GM19238 (cell line): Measurements from ENCODE around the gene FSTL3.
"Not testable (repeated sequence)": the region's sequence is repeated elsewhere in the genome, so short reads cannot be mapped to it uniquely, and the experiment has no call there.

Experiments used
- DNase-seq: peaks from one replicate; pipeline ENCODE4 v3.0.0; 2011; ENCODE audit warnings: low spot score; ENCODE audit not compliant: insufficient read length

FSTL3 gene

DNA sequence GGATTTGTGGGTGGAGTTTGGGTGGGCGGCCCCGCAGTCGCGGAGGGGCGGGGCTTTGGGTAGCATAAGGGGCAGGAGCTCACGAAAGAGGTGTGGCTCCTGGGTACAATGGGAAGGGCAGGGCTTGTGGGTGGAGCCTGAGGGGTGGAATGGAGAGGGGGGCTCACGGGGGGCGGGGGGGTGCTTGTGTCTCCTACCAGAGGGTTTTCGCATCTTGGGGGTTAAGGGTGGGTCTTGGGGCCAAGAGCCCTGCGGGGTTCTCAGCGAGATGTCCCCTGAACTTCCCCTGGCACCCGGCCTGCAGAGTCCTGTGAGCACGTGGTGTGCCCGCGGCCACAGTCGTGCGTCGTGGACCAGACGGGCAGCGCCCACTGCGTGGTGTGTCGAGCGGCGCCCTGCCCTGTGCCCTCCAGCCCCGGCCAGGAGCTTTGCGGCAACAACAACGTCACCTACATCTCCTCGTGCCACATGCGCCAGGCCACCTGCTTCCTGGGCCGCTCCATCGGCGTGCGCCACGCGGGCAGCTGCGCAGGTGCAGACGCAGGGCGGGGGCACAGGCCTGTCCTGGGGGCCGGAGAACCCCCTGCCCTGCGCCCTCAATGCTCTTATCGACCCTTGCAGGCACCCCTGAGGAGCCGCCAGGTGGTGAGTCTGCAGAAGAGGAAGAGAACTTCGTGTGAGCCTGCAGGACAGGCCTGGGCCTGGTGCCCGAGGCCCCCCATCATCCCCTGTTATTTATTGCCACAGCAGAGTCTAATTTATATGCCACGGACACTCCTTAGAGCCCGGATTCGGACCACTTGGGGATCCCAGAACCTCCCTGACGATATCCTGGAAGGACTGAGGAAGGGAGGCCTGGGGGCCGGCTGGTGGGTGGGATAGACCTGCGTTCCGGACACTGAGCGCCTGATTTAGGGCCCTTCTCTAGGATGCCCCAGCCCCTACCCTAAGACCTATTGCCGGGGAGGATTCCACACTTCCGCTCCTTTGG, 5.1 kb downstream of the FSTL3 start:
- DNase-seq = peak; percentile 84

DNA sequence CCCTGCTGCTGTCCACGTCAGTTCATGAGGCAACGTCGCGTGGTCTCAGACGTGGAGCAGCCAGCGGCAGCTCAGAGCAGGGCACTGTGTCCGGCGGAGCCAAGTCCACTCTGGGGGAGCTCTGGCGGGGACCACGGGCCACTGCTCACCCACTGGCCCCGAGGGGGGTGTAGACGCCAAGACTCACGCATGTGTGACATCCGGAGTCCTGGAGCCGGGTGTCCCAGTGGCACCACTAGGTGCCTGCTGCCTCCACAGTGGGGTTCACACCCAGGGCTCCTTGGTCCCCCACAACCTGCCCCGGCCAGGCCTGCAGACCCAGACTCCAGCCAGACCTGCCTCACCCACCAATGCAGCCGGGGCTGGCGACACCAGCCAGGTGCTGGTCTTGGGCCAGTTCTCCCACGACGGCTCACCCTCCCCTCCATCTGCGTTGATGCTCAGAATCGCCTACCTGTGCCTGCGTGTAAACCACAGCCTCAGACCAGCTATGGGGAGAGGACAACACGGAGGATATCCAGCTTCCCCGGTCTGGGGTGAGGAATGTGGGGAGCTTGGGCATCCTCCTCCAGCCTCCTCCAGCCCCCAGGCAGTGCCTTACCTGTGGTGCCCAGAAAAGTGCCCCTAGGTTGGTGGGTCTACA, 6.6 kb downstream of the FSTL3 start:
- DNase-seq = no peak

DNA sequence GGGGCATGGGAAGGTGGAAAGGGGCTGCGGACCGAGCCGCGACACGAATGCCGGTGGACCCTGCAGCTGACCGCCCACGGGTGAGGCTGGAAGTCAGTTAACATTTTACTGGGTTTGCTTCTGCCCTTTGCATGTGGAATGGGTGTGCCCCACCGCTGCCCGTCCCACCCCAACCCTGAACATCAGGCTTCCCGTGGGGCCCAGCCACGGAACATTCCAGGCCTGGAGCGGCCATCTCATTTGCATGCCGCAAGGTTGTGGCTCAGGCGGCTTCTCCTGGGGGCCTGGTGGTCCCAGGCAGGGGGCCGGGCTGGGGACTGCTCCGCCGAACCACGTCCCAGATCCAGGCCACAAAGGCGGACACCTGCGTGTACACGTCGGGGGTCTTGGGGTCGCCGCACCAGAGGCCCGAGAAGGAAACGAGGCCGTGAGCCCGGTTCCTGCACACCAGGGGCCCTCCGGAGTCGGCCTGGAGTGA, 9.3 kb downstream of the FSTL3 start:
- no peak for DNase-seq

DNA sequence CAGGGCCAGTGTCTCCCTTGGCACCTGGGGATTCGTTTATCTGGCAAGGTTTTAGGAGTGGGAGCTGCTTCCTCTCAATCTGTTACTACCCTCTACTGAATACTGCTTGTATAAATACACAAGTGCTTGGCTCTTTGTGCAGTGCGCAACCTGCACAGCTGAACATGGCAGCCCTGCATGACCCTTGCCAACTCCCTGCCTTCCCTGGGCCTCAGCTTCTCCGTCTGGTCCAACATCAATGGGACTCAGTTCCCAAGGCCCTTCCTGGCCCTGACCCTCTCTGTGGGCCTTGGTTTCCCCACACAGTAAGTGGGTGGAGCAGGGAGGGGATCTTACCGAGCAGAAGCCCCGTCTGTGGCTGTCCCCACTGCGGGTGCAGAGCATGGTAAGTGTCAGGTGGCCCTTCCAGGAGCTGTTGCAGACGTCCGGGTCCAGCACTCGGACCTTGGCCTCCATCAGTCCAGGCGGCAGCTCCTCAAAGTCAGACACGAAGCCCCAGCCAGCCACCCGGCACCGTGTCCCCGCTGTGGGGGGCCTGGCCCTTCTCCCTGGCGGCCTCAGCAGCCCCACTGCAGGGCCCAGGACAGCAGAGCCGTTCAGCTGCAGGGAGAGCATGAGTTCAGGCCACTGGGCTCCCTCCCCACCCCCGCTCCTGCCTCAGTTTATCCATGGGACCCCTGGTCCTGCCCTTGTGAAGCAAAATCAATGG, 10.6 kb downstream of the FSTL3 start:
- DNase-seq = no peak

DNA sequence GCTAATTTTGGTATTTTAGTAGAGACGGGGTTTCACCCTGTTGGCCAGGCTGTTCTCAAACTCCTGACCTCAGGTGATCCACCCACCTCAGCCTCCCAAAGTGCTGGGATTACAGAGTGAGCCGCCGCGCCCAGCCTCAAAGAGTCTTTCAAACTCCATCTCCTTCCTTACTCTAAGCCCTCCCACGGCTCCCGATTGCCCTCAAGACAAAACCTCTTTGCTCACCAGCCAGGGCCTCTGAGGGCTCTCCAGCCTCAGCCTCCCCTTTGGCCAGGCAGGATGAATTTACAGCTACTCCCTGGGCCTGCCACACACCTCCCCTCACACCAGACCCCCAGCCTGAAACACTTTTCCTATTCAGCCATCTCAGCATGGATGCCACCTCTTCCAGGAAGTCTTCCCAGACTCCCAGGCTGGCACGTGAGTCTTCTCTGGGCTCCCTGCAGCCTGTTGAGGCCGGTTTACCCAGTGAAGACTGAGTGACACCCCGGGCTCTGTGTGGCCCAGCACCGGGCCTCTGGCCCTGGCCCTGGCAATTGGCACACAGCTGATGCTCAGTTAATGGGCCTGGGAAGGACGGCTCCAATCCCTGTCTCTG, 11.5 kb downstream of the FSTL3 start:
- DNase-seq = no peak

DNA sequence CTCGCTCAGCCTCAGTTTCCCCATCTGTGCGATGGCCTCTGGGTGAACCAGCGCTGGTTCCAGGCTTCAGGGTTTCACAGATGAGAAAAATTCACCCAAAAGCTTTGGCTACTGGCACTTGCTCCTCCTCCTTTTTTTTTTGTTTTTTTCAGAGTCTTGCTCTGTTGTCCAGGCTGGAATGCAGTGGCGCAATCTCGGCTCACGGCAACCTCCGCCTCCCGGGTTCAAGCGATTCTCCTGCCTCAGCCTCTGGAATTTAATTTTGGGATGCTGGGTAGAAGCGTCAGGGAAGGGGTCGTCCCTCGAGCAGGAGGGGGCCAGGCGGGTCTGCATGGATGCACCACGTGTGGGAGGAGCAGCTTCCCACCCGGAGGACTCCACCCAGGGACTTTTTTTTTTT, 12.0 kb downstream of the FSTL3 start:
- DNase-seq = no peak

DNA sequence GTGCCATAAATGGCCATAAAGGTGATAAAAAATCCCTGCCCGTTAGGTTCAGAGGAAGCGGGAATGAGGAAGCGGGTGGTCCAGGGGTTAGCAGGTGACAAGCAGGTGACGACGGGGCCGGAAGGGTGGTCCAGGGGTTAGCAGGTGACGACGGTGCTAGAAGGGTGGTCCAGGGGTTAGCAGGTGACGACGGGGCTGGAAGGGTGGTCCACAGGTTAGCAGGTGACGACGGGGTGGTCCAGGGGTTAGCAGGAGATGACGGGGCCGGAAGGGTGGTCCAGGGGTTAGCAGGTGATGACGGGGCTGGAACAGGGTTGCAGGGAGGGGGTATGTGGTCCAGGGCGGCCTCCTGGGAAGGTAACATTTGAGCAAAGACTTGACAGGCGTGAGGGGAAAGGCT, 12.8 kb downstream of the FSTL3 start:
- DNase-seq = no peak

DNA sequence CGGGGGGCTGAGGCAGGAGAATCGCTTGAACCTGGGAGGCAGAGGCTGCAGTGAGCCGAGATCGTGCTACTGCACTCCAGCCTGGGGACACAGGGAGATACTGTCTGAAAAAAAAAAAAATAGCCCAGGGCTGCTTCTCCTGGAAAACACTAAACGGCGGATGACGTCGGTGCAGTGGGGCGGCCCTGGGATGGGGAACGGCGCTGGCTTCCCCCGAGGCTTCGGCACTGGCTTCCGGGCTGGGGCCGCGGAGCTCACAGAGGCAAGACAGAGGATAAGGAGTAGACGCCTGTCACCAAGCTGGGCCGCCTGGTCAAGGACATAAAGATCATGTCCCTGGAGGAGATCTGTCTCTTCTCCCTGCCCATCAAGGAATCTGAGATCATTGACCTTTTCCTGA, 14.0 kb downstream of the FSTL3 start:
- DNase-seq = no peak

DNA sequence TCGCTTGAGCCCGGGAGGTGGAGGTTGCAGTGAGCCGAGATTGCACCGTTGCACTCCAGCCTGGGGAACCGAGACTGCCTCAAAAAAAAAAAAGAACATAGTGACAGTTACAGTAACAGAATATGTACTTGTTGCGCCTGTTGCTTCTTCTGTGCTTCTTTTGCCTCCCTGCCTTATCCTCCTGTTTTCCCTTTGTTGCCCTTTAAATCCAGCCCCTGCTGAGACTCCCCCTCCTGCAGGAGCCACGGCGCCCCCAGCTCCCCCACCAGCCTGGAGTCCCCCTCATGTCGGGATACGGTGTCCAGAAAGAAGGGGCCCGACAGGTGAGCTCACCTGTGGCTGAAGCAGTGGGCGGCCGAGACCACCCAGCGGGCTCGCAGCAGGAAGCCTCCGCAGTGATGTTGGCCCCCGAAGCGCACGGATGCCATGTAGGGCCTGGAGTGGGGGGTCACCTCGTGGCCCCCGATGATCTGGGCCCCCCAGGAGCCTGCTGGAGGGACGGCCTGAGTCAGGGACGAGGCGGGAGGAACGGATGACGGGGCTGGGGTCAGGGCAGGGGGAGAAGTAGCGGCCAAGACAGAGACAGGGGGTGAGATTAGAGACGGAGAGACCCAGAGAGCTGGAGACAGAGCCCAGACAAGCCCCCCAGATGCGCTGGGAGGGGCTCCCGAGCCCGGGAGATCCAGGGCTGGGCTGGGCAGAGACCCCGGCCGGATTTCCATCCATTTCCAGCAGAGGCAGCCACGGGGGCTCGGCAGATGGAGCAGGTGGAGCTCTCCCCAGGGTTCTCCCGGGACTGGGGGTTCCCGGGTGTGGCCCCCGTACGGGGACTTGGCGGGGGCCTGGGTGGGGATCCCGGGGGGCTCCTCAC, 18.5 kb downstream of the FSTL3 start:
- no peak for DNase-seq

DNA sequence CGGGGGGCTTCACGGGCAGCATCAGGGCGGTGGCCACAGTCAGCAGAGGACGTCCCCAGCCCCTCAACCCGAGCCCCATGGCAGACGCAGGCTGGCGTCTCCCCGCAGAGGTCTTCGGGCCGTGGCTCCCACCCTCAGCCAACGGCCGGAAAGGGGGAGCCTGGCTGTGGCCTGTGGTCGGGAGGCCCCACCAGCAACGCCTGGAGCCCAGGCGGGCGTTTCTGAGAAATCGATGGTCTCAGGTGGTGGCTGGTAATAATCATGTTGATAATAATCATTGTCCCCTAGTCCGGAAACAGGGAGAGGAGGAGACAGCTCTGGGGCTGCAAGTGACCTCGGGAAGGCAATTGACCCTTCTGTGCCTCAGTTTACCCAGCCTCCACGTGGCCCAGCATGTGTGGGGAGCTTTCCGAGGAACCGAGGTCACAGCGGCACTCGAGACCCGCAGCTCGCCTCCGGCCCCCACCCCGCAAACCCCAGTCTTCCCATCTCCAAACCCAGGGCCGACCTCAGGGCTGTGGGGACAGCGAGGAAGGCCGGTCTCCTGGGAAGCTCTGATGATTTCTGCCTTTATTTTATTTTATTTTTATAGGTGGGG, 19.3 kb downstream of the FSTL3 start, which contains the start of gene PRSS57:
TSS of gene PRSS57 (minus strand) at position 101 of the 598 bp plus-strand sequence. CDS start at position 79, 22 bp downstream.
- DNase-seq = no peak

DNA sequence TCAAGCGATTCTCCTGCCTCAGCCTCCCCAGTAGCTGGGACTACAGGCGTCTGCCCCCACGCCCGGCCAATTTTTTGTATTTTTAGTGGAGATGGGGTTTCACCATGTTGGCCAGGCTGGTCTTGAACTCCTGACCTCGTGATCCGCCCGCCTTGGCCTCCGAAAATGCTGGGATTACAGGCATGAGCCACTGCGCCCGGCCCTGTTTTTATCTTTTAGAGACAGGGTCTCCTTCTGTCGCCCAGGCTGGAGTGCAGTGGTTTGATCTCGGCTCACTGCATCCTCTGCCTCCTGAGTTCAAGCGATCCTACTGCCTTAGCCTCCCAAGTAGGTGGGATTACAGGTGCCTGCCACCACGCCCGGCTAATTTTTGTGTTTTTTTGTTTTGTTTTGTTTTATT, 22.3 kb downstream of the FSTL3 start:
- DNase-seq = not testable (repeated sequence)

DNA sequence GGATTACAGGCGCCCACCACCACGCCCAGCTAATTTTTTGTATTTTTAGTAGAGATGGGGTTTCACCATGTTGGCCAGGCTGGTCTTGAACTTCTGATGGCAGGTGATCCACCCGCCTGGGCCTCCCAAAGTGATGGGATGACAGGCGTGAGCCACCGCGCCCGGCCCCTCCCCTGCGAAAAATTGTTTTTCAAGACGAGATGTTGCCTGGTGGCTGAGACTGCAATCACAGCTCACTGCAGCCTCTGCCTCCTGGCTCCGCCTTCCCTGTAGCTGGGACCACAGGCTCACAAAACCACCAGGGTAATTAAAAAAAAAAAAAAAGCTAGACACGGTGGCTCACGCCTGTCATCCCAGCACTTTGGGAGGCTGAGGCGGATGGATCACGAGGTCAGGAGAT, 23.7 kb downstream of the FSTL3 start:
- not testable (repeated sequence) for DNase-seq

DNA sequence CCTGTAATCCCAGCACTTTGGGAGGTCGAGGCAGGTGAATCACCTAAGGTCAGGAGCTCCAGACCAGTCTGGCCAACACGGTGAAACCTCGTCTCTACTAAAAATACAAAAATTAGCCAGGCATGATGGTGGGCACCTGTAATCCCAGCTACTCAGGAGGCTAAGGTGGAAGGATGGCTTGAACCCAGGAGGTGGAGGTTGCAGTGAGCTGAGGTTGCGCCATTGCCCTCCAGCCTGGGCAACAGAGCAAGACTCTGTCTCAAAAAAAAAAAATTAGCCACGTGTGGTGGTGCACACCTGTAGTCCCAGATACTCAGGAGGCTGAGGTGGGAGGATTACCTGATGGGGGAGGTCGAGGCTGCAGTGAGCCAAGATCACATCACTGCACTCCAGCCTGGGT, 26.7 kb downstream of the FSTL3 start:
- not testable (repeated sequence) for DNase-seq

DNA sequence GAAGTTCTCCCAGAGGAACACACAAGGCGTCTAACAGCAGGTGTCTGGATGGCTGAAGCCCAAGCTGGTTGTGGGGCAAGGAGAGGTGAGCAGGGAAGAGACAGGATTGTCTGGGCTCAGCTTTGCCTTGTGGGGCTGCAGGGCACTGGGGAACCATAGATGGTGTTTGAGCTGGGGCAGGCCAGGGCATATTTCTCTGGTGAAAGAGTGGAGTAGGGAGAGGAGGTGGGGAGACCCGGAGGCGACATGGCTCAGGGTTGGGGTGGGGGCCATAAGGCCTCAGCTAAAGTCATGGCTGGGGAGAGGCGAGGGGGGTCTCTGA, 27.1 kb downstream of the FSTL3 start:
- no peak for DNase-seq

DNA sequence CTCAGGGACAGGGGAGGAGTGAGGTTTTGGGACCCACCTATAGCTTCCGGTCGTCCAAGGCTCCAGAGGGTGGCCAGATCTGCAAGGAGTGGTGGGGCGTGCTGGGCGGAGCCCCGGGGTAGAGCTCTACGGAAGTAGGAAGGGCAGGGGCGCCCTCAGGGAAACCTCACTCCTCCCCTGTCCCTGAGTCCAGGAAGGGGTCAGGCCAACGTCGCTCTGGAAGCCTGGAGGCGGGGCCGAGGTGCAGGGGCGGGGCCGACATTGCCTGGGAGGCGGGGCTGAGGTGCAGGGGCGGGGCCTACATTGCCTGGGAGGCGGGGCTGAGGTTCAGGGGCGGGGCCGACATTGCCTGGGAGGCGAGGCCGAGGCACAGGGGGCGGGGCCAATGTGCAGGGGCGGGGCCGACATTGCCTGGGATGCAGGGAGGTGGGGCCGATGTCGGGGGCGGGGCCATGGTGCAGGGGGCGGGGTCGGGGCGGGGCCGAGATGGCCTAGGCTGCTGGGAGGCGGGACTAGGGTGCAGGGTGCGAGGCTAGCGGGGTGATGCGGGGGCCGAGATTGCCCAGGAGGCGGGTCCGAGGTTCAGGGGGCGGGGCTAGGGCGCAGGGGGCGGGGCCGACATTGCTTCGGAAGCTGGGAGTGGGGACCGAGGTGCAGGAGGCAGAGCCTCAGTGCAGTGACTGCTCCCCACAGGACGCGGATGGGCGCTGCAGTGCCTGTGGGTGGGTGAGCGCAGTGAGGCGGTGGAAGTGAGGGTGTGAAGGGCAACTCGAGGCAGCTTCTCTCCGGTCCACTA, 27.7 kb downstream of the FSTL3 start:
- DNase-seq = no peak

DNA sequence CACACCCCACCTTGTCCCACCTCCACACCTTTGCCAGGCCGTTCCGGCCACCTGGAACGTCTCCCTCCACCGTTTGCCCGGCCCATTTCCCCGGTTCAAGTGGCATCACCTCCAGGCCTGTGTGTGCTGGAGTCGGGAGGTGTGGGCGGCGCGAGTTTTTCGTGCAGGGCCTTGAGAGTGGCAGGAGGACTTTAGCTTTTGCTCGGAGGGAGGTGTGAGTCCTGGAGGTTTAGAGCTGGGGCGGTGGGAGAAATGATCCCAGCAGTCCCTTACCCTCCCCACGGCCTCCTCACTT, 28.2 kb downstream of the FSTL3 start:
- no peak for DNase-seq

DNA sequence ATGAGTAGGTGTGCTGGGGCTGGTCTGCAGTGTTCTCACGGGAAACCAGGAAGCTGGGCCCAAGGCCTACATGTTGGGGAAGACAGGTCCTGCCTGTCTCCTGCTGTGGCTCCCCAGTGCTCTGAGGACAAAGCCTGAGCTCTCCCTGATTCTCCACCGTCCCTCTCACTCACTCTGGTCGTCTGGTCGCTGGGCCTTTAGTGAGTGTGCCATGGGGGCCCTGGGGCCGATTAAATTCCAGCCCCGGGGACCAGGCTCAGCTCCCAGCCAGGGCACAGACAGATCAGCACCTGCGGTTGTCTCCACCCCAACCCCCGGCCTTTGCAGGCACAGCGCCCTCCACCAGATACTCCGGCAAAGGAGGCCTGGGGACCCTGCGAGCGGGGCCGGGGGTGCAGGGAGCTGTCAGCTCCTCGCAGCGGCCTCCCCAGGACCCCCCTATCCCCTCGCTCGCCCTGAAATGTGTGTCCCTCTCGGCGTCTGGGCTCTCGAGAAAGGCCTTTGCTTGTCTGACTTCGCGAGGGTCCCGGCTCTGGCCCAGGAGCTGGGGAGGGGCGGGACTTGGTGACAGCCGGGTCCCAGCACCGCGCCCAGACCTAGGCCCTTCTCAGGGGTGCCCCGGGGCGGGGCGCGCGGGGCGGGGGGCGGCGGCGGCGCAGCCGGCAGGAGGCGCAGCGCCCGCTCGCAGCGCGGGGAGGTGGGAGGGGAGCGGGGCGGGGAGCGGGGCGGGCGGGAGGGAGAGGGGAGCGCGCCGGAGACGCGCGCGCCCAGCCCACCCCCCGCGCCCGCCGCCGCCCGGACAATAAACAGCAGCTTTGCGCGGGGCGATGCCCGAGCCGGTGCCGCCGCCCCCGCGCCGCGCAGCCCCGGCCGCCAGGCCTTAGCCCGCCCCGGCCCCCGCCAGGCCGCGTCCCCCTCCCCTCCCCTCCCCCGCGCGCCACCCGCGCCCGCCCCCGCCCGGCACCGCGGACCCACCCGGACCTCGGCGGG, 32.3 kb downstream of the FSTL3 start, which contains the start of gene PALM:
TSS of gene PALM (plus strand) at position 782 of the 990 bp plus-strand sequence. CDS start 212 bp downstream, outside the sequence.
- DNase-seq = no peak
